ENCODE data around the gene RTN4RL1.

- TF ChIP-seq HNRNPH1 (optimal IDR thresholded peaks at IDR 0.05; ENCODE audit: low read depth, low read length) (no peak), SUZ12 (IDR thresholded peaks at IDR 0.05; ENCODE audit: low read depth, low read length) (no peak), ZNF768 (CRISPR knock-in tag; IDR thresholded peaks at IDR 0.05) (no peak)
- TF ChIP-seq, protein P1, sequence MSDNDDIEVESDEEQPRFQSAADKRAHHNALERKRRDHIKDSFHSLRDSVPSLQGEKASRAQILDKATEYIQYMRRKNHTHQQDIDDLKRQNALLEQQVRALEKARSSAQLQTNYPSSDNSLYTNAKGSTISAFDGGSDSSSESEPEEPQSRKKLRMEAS (IDR thresholded peaks at IDR 0.05): no peak
Measured at GRCh38 chr17:1976683-1977064, 48.5 kb downstream of the RTN4RL1 start.

All from HepG2 (cell line).